COLO668 (cell line): Measurements from ENCODE around the gene ENOPH1.
"Not testable (repeated sequence)": the region's sequence is repeated elsewhere in the genome, so short reads cannot be mapped to it uniquely, and the experiment has no call there.

Experiments
- DNase-seq: peaks from one replicate; lab custom pipeline; 2025; ENCODE audit not compliant: unreplicated experiment; lab: John Stamatoyannopoulos, UW

Gene ENOPH1

DNA sequence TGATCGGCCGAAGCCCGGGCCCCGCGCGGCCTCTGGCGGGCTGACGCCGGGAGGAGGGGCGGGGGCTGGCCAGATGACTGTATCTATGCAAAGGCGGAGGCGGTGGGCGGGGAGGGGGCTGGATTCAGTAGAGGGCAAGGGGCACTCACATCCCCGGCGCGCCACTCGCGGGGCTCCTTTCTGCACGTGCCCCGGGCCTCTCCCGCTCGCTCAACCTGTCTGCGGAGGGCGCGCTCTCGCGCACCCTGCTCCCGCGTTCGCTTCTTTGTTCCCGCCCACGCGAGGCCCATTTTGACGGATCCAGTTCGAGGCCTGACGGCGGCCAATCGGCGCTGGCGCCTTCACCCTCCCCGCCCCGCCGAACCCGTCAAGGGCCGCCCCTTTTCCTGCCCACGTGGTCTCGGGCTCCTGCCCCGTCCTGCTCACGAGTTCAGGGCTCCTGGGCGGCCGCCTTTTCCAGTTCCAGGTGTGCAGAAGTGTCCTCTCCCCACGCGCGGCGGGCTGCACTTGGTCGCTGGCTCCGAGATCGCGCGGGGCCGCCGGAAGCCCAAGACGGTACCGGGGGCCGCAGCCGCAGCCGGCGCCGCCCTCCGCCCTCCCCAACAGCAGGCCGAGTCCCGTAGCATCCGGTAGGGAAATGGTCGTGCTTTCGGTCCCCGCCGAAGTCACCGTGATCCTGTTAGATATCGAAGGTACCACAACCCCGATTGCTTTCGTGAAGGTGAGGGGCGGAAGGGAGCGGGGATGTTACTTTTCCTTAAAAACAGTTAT is at the start of gene ENOPH1, which contains the start of gene HNRNPDL:
TSS of gene ENOPH1 (plus strand) at position 398 of the 771 bp plus-strand sequence. CDS start at position 638, 240 bp downstream.
TSS of gene HNRNPDL (minus strand) at position 270 of the 771 bp plus-strand sequence. CDS start 772 bp downstream, outside the sequence.
- DNase-seq = peak; percentile 98

DNA sequence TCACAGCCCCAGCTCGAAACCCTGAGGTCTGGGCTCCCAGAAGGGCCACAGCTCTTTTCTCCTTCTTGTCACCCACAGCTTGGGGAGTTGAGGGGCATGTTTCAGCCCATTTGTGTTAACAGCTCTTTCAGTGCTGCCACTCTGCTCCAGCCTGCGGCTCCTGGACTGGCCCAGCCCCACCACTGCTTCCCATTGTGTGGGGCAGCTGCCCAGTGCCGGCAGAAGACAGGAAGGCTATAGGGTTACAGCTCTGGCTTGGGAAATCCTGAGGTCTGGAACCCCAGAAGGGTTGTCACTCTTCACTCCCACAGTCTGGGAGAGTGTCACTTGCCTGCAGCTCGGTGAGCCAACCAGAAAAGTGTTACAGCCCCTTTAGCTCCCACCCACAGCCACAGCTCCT is 49.6 kb upstream of the ENOPH1 start:
- no peak for DNase-seq

DNA sequence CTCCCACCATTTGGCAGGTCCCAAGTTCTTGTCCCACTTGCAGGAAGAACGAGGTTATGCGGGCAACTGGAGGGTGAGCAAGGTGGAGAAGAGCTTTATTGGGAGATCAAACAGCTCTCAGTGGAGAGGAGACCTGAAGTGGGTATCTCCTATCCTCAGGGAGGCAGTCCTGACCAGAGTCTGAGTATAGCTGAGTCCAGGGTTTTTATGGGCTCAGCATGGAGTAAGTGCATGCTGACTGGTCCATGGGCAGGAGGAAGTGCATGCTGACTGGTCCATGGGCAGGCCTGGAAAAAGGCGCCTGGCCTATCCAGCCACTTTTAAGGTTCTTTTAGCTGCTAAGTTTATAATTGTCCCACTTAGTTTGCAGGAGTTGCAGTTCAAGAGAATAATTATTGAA is 49.2 kb upstream of the ENOPH1 start:
- DNase-seq = no peak

DNA sequence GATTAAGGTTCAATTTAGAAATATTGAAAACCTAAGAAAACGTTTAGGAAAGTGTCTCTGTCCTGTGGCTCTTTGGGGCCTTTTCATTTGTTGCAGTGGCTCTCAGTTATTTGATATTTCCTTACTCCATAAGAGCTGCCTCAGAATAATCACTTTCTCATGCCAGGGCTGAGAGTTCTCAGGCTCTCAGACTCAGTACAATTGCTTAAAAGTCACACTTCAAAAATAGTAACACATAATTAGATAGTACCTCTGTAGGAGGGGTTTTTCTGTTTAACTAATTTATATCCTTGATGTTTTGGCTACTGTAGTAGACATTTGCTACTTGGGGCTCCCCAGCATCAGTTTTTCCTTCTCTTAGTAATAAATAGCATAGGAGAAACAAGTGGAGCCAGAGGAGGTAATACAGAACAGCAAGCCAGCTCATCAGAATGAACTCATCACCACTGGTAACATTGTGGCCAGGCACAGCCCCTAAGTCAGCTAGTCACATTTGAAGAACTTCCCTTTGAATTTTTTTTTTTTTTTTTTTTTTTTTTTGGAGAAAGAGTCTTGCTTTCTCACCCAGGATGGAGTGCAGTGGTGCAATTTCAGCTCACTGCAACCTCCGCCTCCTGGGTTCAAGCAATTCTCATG is 48.6 kb upstream of the ENOPH1 start:
- no peak for DNase-seq

DNA sequence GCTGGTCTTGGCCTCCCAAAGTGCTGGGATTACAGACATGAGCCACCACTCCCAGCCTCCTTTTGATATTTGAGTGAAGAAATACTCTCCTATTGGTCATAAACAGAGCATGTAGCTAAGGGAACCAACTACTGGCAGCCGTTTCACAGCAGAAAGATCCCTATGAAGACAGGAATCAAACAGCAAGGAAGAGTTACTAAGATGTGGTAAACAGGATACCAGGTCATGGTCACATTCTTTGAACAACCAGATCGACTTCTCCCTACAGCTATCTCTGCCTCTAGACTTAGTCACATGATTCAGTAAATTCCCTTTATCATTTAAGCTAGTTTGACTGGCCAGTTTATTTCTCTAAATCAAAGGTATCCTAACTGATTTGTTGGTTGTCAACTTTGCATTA is 47.6 kb upstream of the ENOPH1 start:
- DNase-seq = no peak

DNA sequence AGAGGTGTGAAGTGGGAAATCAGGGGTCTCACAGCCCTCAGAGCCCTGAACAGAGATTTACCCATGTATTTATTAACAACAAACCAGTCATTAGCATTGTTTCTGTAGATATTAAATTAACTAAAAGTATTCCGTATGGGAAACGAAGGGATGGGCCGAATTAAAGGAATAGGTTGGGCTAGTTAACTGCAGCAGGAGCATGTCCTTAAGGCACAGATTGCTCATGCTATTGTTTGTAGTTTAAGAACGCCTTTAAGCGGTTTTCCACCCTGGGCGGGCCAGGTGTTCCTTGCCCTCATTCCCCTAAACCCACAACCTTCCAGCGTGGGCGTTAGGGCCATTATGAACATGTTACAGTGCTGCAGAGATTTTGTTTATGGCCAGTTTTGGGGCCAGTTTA is 44.1 kb upstream of the ENOPH1 start:
- DNase-seq = not testable (repeated sequence)

DNA sequence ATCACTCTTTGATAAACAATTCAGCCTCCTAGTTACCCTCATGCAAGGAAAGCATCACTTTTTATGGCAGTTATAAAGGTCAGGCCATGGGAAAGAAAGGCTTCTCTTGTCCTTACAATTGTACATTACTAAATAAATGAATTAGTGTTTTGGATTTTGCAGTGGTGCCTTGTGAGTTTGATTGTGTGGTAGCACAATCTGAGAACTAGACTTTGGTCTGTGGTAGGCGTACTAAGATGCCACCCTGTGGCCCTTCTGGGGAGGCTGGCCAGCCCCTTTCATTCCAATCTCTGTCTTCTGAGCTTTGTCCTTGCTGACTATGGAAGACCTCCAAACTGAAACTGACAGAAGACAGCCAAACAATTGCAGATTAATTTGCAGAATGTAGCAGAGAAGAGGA is 42.0 kb upstream of the ENOPH1 start:
- DNase-seq = no peak

DNA sequence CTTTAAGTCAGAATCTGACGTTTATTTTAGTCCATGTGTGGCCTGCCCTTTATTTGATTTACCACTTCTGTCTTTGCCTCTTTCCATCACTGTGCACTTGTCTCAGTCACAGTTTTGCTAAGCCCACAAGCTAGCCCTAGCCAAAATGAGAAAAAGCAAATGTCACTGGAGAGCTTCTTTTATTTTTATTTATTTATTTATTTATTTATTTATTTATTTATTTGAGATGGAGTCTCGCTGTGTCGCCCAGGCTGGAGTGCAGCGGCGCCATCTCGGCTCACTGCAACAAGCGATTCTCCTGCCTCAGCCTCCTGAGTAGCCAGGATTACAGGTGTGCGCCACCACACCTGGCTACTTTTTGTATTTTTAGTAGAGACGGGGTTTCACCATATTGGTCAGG is 40.3 kb upstream of the ENOPH1 start:
- DNase-seq = not testable (repeated sequence)

DNA sequence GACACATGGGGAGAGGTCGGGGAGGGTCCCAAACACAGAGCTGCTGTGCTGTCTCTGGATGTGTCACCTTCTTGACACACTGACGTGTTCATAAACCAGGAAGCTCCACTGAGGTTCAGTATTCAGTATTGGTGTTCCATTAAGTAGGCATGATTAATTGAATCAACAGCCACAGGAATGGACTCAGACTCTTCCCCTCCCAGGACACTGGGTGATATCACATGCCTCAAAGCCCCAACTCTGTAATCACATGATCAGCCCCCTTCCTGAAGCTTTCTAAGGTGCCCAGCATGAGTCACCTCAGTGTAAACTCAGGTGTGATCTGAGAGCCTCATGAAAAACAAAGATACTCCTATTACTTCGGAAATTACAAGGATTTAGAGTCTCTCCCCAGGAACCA is 35.5 kb upstream of the ENOPH1 start:
- DNase-seq = peak; percentile 17

DNA sequence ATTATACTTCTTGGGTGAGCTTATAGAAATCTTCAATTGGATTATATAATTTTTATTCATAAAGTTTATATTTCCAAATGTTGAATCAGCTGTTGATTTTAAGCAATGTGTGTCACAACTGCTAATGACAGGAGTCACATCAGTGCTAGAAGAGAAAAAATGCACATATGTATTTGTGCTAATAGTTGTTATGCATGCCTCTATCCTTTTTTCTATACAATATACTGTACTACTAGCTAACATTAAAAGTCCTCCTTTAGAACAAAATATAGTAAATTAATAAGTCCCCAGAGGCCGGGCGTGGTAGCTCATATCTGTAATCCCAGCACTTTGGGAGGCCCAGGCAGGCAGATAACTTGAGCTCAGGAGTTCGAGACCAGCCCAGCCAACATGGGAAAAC is 32.9 kb upstream of the ENOPH1 start:
- no peak for DNase-seq

DNA sequence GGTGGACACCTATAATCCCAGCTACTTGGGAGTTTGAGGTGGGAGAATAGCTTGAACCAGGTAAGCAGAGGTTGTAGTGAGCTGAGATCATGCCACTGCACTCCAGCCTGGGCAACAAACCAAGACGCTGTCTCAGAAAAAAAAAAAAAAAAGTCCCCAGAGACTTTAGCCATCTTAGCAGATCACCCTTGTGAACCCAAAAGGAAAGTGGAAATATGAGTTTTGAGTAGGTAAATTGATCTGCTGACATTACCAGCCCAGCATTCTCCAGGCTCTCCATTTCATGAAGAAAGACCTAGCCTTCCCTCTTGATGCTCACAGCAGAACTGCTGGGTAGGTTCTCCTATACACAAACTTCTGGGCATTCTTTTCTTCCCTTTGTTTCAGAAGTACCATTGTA is 32.1 kb upstream of the ENOPH1 start:
- no peak for DNase-seq

DNA sequence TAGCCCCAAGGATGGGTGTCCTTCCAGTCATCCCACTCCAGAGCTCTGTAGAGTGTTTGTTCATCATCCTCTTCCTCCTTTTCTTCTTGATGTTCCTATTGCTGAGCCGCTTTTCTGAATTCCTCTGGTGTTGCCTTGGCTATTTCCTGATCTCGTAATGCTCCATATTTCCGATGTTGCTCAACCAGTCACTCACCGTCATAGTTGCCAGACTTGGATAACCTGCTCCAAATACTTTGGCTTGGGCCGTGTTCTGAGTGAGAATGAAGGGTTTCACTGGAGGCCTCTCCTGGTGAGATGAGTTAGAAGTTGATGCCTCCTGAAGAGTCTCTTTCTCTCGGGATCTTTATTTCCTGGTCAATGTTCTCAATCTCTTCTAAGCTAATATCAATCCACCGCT is 28.8 kb upstream of the ENOPH1 start:
- no peak for DNase-seq

DNA sequence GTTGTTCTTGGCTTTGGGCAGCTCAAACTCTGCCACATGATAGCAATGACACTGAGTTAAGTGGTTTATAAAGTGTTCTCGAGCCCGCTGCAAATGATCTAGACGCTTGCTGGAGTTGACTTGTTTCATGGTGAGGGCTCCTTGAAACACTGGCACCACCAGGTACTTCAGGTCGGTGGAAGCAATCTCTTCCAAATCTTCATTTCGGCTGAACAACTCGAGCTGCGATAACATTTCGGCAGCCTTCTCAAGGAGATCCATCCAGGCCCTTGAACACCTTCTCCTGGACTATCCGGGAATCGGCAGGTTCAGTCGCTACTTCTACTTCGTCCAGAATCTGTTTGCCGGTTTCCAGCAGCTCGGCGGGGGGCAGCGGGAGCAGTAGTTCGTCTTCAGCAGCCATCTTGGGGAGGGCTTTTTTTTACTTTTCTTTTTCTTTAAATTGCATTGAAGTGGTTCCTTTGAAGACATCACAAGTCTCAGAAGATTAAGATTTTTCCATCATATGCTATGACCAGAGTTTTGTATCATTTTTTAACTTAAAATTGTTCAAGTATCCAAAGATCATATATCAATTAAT is 28.1 kb upstream of the ENOPH1 start:
- no peak for DNase-seq

DNA sequence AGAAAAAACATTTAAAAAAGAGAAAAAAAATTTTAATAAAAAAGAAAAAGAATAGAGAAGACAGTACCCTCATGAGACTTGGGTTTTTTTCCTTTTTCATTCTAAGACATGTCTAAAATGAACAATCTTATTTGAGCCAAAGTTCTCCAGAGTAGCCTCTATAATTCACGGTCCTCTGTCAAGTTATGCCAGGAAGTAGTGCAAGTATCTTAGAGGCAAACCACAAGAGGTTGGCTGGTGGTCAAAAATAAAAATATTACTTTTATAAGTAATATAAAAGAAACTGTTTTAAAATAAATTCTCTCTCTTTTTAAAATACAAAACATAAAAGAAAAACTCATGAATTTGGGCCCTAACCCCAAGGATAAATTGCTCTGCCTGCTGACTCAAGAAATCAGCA is 26.7 kb upstream of the ENOPH1 start:
- DNase-seq = no peak

DNA sequence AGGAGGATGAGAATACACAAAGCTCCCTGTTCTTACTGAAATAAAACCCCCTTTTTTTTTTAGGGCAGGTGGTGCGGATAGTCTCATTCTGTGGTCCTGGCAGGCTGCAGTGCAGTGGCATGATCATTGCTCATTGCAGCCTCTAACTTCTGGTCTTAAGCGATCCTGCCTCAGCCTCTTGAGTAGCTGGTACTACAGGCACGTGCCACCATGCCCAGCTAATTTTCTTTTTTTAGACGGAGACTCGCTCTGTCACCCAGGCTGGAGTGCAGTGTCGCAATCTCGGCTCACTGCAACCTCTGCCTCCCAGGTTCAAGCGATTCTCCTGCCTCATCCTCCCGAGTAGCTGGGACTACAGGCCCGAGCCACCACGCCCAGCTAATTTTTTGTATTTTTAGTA is 15.3 kb upstream of the ENOPH1 start:
- not testable (repeated sequence) for DNase-seq

DNA sequence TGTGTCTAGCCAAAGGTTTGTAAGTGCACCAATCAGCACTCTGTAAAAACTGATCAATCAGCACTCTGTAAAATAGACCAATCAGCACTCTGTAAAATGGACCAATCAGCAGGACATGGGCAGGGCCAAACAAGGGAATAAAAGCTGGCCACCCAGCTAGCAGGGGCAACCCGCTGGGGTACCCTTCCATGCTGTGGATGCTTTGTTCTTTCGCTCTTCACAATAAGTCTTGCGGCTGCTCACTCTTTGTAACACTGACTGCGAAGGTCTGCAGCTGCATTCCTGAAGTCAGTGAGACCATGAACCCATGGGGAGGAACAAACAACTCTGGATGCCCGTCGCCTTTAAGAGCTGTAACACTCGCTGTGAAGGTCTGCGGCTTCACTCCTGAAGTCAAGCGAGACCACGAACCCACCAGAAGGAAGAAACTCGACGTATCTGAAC is 14.4 kb upstream of the ENOPH1 start:
- DNase-seq = no peak

DNA sequence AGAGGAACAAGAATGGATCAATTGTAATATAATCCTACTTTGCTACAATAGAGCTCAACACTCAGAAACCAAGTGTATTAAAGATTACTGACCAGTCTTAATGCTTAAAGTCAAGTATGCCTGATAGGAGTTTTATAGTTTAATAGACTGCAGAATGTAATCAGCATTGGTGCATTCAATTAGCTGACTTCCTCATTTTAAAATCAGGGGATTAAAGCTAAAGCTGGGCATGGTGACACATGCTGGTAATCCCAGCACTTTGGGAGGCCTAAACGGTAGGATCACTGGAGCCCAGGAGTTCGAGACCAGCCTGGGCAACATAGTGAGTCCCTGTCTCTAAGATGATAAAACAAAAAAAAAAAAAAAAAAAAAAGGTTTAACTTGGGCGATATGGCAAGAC is 10.9 kb upstream of the ENOPH1 start:
- DNase-seq = no peak

DNA sequence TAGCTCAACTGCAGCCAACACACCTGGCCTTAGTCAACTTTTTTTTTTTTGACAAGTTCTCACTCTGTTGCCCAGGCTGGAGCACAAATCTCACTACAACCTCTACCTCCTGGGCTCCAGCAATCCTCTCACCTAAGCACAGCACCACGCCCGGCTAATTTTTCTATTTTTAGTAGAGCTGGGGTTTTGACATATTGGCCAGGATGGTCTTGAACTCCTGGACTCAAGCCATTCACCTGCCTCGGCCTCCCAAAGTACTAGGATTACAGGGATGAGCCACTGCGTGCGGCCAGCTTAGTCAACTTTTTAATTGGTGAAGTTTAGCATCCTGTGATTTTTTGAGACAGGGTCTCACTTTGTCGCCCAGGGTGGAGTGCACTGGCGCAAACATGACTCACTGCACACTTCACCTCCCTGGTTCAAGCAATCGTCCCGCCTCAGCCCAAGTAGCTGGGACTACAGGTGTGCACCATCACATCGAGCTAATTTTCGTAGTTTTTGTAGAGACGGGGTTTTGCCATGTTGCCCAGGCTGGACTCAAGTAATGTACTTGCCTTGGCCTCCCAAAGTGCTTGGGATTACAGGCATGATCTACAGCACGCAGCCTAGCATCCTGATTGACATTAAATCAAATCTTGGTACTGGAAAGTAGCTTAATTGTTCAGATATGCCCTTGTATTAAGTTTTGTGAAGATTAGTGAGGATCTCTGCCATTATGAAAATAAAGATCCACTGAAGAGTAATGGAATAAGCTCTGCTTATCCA is 8.4 kb upstream of the ENOPH1 start:
- DNase-seq = no peak

DNA sequence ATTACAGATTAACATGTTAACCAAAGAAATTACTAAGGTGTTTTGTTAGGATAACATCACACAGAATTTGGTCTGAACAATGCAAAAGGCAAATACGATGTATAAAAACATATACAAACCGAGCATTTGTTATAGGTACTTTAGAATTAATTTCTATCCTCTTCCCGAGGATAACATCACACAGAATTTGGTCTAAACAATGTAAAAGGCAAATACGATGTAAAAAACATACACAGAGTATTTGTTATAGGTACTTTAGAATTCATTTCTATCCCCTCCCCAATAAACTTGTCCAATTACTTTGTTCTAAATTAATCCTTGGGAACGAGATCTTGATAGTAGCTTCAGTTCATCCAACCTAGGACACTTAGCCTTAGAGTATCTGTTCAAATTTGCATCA is 7.8 kb upstream of the ENOPH1 start:
- no peak for DNase-seq

DNA sequence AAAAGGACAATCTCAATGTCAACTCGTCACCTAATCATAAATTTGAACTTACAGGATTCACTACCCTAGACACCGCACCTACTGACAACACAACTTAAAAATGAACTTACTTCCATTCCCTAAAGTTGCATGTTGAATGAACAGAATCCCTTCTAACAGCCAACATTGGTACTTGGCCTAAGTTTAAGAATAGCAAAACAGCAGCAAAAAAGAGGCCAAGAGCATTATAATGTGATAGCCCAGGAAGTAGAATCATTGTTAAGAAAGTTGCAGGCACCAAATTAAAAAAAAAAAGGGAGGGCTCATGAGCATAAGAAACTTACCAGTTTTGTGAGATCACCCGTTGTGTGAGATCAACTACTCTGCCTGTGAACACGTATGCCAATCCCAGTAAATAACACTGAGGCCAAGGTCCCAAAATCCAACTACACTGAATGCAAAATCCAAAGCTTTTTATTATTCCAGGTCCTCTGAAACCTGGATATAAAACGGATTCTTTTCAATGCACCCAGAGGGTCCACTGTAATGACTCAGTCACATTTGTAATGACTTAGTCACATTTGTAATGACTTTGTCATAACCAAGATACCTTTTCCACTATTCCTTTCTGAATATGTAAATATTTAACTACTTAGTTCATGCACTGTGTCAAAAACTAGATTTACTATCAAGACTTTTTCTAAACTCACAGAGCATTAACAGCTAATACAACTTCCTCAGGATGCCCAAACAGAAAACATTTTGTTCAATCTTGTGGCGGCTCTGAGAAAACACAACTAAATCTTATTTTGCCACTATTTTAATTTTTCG is 6.9 kb upstream of the ENOPH1 start:
- no peak for DNase-seq

DNA sequence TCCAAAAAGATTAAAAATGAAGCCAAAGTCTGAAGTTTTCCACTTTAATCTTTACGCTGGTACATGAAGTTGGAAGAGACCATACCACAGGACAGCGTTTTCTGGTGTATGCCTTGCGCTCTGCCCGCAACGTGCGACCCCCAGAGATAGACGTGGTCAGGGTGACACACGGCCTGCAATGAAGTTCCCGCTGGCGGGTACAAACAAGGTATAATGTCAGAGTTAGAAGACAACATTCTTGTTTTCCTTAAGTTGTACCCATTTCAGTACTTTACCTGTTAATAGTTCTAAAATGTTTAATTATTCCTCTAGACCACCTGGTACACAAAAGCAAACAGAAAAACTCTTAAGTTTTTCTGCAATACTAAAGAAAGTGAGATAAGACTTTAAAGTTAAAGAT is 4.9 kb upstream of the ENOPH1 start:
- no peak for DNase-seq
